DND-41 (cell line): Measurements from ENCODE around the gene CTNND1.

Source experiments
- ATAC-seq: fragments of 200-7000 bp; cut with Tn5 transposase; 3 replicates; pipeline ENCODE4 v1.9.1; 2021; ENCODE audit warnings: low read depth; ENCODE audit not compliant: insufficient read depth
- DNase-seq: peaks from one replicate; pipeline ENCODE4 v3.0.0-alpha.2; 2020
- H2AFZ ChIP-seq: 2 replicates; pipeline ENCODE4 v1.6.0; 2012; ENCODE audit warnings: low read depth, low read length
- H3K27ac ChIP-seq: 2 replicates; pipeline ENCODE4 v1.5.1; 2012; ENCODE audit warnings: low read length, inconsistent platforms
- H3K27me3 ChIP-seq: fragments of 200-600 bp; sonication (generic); 2 replicates; pipeline ENCODE4 v1.6.0; 2012; ENCODE audit warnings: low read length, mild to moderate bottlenecking, inconsistent platforms; ENCODE audit not compliant: insufficient read depth, poor library complexity
- H3K36me3 ChIP-seq: 2 replicates; pipeline ENCODE4 v1.5.1; 2012; ENCODE audit warnings: low read length, inconsistent platforms; ENCODE audit not compliant: insufficient read depth
- H3K4me1 ChIP-seq: 2 replicates; pipeline ENCODE4 v1.5.1; 2012; ENCODE audit warnings: mild to moderate bottlenecking, low read length; ENCODE audit not compliant: insufficient read depth
- H3K4me2 ChIP-seq: 2 replicates; pipeline ENCODE4 v1.6.0; 2012; ENCODE audit warnings: mild to moderate bottlenecking, moderate library complexity, low read length, inconsistent platforms; ENCODE audit not compliant: insufficient read depth
- H3K4me3 ChIP-seq, 2 experiments: fragments of 200-600 bp in 1 of 2; shearing (Covaris generic) in 1 of 2; 2 replicates each; pipeline ENCODE4 v1.5.1; 2012 to 2016; ENCODE audit warnings: inconsistent platforms in 2 of 2, low read length in 2 of 2, mild to moderate bottlenecking in 2 of 2, low read depth in 1 of 2, moderate library complexity in 1 of 2
- H3K79me2 ChIP-seq: 2 replicates; pipeline ENCODE4 v1.6.0; 2012; ENCODE audit warnings: low read length, inconsistent platforms; ENCODE audit not compliant: insufficient read depth
- H3K9ac ChIP-seq: 2 replicates; pipeline ENCODE4 v1.6.0; 2012; ENCODE audit warnings: low read depth, mild to moderate bottlenecking, inconsistent platforms, low read length, moderate library complexity
- H3K9me3 ChIP-seq: 2 replicates; pipeline ENCODE4 v1.5.1; 2012; ENCODE audit warnings: low read length, moderate library complexity, mild to moderate bottlenecking, inconsistent platforms; ENCODE audit not compliant: insufficient read depth, severe bottlenecking
- H4K20me1 ChIP-seq: 2 replicates; pipeline ENCODE4 v1.6.0; 2012; ENCODE audit warnings: low read length; ENCODE audit not compliant: insufficient read depth
- CTCF ChIP-seq: IDR thresholded peaks from 2 replicates; pipeline ENCODE4 v1.5.1; 2012; ENCODE audit warnings: borderline replicate concordance, low read length, moderate library complexity, mild to moderate bottlenecking; ENCODE audit not compliant: poor library complexity, severe bottlenecking; ENCODE audit errors: extremely low read depth
- EZH2 ChIP-seq: IDR thresholded peaks from 3 replicates; pipeline ENCODE4 v1.6.1; 2012; ENCODE audit warnings: borderline replicate concordance, low read depth, mild to moderate bottlenecking, moderate library complexity, low read length, inconsistent platforms; ENCODE audit not compliant: severe bottlenecking

CTNND1 gene

GRCh38 chr11:57764566-57764965, 3.0 kb downstream of the CTNND1 start:
- H3K9ac ChIP-seq: no peak overlapping the region
- no peak overlapping the region for H3K27ac ChIP-seq

GRCh38 chr11:57764972-57765371, 3.4 kb downstream of the CTNND1 start:
- TF ChIP-seq EZH2 (no peak), CTCF (no peak)
- no peak for ATAC-seq
- Histone ChIP-seq H3K4me3 (no peak overlapping the region), H4K20me1 (no peaks in the 10 kb centered on the region), H3K4me2 (peak overlapping the region; percentile 57; the same call in 1 of the 2 replicates), H3K36me3 (no peaks in the 10 kb centered on the region), H3K27ac (no peak overlapping the region), H2AFZ (no peak overlapping the region), H3K79me2 (peaks cover 58% of the 10 kb centered on the region), H3K27me3 (no peaks in the 10 kb centered on the region), H3K9me3 (no peaks in the 10 kb centered on the region), H3K9ac (no peak overlapping the region), H3K4me1 (peaks cover 11% of the 10 kb centered on the region; the same call in 1 of the 2 replicates)
- no peak for DNase-seq

More at GRCh38 chr11:57764566-57764965, 3.0 kb downstream of the CTNND1 start:
- H3K79me2 ChIP-seq: peaks cover 54% of the 10 kb centered on the region
- H3K9me3 ChIP-seq: no peaks in the 10 kb centered on the region
- TF ChIP-seq EZH2 (no peak), CTCF (no peak)
- no peaks in the 10 kb centered on the region for H3K36me3 ChIP-seq
- DNase-seq (no peak), ATAC-seq (no peak)
- H3K27me3 ChIP-seq: no peaks in the 10 kb centered on the region
- no peak overlapping the region for H3K4me3 ChIP-seq
- no peaks in the 10 kb centered on the region for H4K20me1 ChIP-seq
- H2AFZ ChIP-seq: no peak overlapping the region
- H3K4me2 ChIP-seq: peak overlapping the region; percentile 57
- peaks cover 11% of the 10 kb centered on the region; the same call in 1 of the 2 replicates for H3K4me1 ChIP-seq

GRCh38 chr11:57770793-57771192, 9.2 kb downstream of the CTNND1 start:
- Histone ChIP-seq H4K20me1 (no peaks in the 10 kb centered on the region), H3K4me2 (no peak overlapping the region), H3K9ac (no peak overlapping the region), H3K4me3 (no peak overlapping the region), H3K9me3 (no peaks in the 10 kb centered on the region), H3K79me2 (peaks cover 35% of the 10 kb centered on the region), H2AFZ (no peak overlapping the region), H3K27me3 (no peaks in the 10 kb centered on the region), H3K27ac (no peak overlapping the region), H3K36me3 (no peaks in the 10 kb centered on the region), H3K4me1 (peaks cover under 1% of the 10 kb centered on the region)
- no peak for DNase-seq
- ATAC-seq: no peak
- TF ChIP-seq EZH2 (no peak), CTCF (no peak)

- peaks cover 38% of the 10 kb centered on the region for H3K79me2 ChIP-seq
- no peaks in the 10 kb centered on the region for H3K36me3 ChIP-seq
- H3K27ac ChIP-seq: no peak overlapping the region
- H3K27me3 ChIP-seq: no peaks in the 10 kb centered on the region
- TF ChIP-seq CTCF: no peak
- no peak for TF ChIP-seq EZH2
- H3K4me3 ChIP-seq: no peak overlapping the region
- no peak overlapping the region for H2AFZ ChIP-seq
- no peaks in the 10 kb centered on the region for H4K20me1 ChIP-seq
- peaks cover 6% of the 10 kb centered on the region for H3K4me1 ChIP-seq
- DNase-seq (no peak), ATAC-seq (no peak)
- H3K9ac ChIP-seq: no peak overlapping the region
- no peaks in the 10 kb centered on the region for H3K9me3 ChIP-seq
- H3K4me2 ChIP-seq: no peak overlapping the region
These were observed 9.8 kb downstream of the CTNND1 start for GRCh38 chr11:57771365-57771764.
